Left lung (tissue), 14 donors: ENCODE measurements around the gene OR1S2. TPM values are rescaled to one million over a fixed set of nuclear protein-coding genes. Genes with fewer than 3 reads are reported as not detected.
A peak's percentile ranks its signal among the peaks of the same experiment; 100 is the strongest.
"Not testable (repeated sequence)": the region's sequence is repeated elsewhere in the genome, so short reads cannot be mapped to it uniquely, and the experiment has no call there.

Source experiments
- ATAC-seq: fragments of 200-7000 bp; cut with Tn5 transposase; one replicate; pipeline ENCODE4 v1.9.1; 2020; ENCODE audit warnings: moderate library complexity
- DNase-seq, 4 donors: peaks; one replicate each; pipeline ENCODE4 v3.0.0-alpha.2; 2013 to 2020
- H3K27ac ChIP-seq, 2 donors: fragments of 200-600 bp; sonication (generic) in 1 of 2; one replicate each; pipeline versions ENCODE4 v1.5.0 to v1.8.0; 2020 to 2021
- H3K27me3 ChIP-seq, 2 donors: fragments of 200-600 bp; sonication (generic) in 1 of 2; one replicate each; pipeline versions ENCODE4 v1.5.0 to v1.8.0; 2020 to 2021
- H3K36me3 ChIP-seq, 2 donors: fragments of 200-600 bp; sonication (generic) in 1 of 2; one replicate each; pipeline versions ENCODE4 v1.5.0 to v1.8.0; 2020 to 2021
- H3K4me1 ChIP-seq, 2 donors: fragments of 200-600 bp; one replicate each; pipeline ENCODE4 v1.8.0; 2021
- H3K4me3 ChIP-seq, 2 donors: fragments of 200-600 bp; sonication (generic) in 1 of 2; one replicate each; pipeline versions ENCODE4 v1.5.0 to v1.8.0; 2020 to 2021; ENCODE audit warnings: mild to moderate bottlenecking in 1 of 2
- H3K9me3 ChIP-seq, 2 donors: fragments of 200-600 bp; sonication (generic) in 1 of 2; one replicate each; pipeline versions ENCODE4 v1.5.0 to v1.8.0; 2020 to 2021
- intact Hi-C, 2 donors: fragments of 100-400 bp; cut with DNase I; formaldehyde crosslinking; loops; one replicate each; pipeline versions ENCODE4 v1.11.2 to v1.14.2; 2022
- long read RNA-seq, 12 donors: library from polyadenylated mRNA in 2 of 12; unstranded in 2 of 12; transcript quantifications; one replicate each; pipeline ENCODE4 v2.0.0 and lab custom pipeline, GENCODE V29; 2019 to 2026
- polyA plus RNA-seq, 6 donors: library from polyadenylated mRNA; unstranded; fragments of 120-200 nt; gene quantifications; one replicate each; pipeline ENCODE4 v1.2.1, GENCODE V29; 2013; ENCODE audit not compliant: insufficient read length in 6 of 6
- total RNA-seq, 2 donors: library from RNA; stranded (reverse); fragmentation: NEBNext Ultra II Directional; extraction: Animal tissue kit (Norgen Biotek cat#: 25700); gene quantifications; one replicate each; pipeline ENCODE4 v1.2.1, GENCODE V29; 2021
- TF ChIP-seq, protein P1 (sequence below), 2 donors: fragments of 200-600 bp; sonication (generic) in 1 of 2; IDR thresholded peaks; one replicate each; pipeline versions ENCODE4 v1.5.0 to v1.8.0; 2021; ENCODE audit warnings: antibody characterized with exemption in 2 of 2
- donor health status: DM: no; HTN: yes; CAD: no.
- donor health status: DM: no; HTN: no; CAD: no.

Gene OR1S2, protein sequence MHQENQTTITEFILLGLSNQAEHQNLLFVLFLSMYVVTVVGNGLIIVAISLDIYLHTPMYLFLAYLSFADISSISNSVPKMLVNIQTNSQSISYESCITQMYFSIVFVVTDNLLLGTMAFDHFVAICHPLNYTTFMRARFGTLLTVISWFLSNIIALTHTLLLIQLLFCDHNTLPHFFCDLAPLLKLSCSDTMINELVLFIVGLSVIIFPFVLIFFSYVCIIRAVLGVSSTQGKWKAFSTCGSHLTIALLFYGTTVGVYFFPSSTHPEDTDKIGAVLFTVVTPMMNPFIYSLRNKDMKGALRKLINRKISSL
- total RNA-seq: not detected
- polyA plus RNA-seq: not detected
- long read RNA-seq, donor 1: 0 reads
- long read RNA-seq, donor 2: 0 reads
- long read RNA-seq, donor 3: 0 reads
- long read RNA-seq, donor 4: 0 reads
- long read RNA-seq, donor 5: 0 reads
- long read RNA-seq, donor 6: 0 reads
- long read RNA-seq, donor 7: 0 reads
- long read RNA-seq, donor 8: 0 reads
- long read RNA-seq, donor 9: 0 reads
- long read RNA-seq, donor 10: 0 reads
- long read RNA-seq, donor 11: 0 reads
- long read RNA-seq, donor 12: 0 reads

- intact Hi-C loops: no loop called here
- no peaks in the 10 kb centered on the region for H3K36me3 ChIP-seq
- no peaks in the 10 kb centered on the region for H3K9me3 ChIP-seq
- no peak within 1 kb of the TSS for H3K4me3 ChIP-seq
- no peak for DNase-seq
- no peaks in the 10 kb centered on the region for H3K27me3 ChIP-seq
- no peak for ATAC-seq
- TF ChIP-seq, protein P1, sequence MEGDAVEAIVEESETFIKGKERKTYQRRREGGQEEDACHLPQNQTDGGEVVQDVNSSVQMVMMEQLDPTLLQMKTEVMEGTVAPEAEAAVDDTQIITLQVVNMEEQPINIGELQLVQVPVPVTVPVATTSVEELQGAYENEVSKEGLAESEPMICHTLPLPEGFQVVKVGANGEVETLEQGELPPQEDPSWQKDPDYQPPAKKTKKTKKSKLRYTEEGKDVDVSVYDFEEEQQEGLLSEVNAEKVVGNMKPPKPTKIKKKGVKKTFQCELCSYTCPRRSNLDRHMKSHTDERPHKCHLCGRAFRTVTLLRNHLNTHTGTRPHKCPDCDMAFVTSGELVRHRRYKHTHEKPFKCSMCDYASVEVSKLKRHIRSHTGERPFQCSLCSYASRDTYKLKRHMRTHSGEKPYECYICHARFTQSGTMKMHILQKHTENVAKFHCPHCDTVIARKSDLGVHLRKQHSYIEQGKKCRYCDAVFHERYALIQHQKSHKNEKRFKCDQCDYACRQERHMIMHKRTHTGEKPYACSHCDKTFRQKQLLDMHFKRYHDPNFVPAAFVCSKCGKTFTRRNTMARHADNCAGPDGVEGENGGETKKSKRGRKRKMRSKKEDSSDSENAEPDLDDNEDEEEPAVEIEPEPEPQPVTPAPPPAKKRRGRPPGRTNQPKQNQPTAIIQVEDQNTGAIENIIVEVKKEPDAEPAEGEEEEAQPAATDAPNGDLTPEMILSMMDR (IDR thresholded peaks at IDR 0.05): no peak
- H3K27ac ChIP-seq: no peak within 1 kb of the TSS
- H3K4me1 ChIP-seq: no peaks in the 10 kb centered on the region
Observed at GRCh38 chr11:58204042-58204441, at the start of gene OR1S2. TSS of gene OR1S2 (minus strand) at chr11:58204142. CDS start at chr11:58204142, 0 bp downstream.

- Histone ChIP-seq H3K4me3 (no peak overlapping the region), H3K27ac (no peak overlapping the region), H3K36me3 (no peaks in the 10 kb centered on the region), H3K9me3 (peaks cover 0 to 27% of the 10 kb centered on the region in 2 donors), H3K27me3 (no peaks in the 10 kb centered on the region), H3K4me1 (no peaks in the 10 kb centered on the region)
- no peak for DNase-seq
- intact Hi-C loops: no loop called here
- TF ChIP-seq, protein P1 (IDR thresholded peaks at IDR 0.05): no peak
- no peak for ATAC-seq
Observed at GRCh38 chr11:58243954-58244353, 40.0 kb upstream of the OR1S2 start.

DNA sequence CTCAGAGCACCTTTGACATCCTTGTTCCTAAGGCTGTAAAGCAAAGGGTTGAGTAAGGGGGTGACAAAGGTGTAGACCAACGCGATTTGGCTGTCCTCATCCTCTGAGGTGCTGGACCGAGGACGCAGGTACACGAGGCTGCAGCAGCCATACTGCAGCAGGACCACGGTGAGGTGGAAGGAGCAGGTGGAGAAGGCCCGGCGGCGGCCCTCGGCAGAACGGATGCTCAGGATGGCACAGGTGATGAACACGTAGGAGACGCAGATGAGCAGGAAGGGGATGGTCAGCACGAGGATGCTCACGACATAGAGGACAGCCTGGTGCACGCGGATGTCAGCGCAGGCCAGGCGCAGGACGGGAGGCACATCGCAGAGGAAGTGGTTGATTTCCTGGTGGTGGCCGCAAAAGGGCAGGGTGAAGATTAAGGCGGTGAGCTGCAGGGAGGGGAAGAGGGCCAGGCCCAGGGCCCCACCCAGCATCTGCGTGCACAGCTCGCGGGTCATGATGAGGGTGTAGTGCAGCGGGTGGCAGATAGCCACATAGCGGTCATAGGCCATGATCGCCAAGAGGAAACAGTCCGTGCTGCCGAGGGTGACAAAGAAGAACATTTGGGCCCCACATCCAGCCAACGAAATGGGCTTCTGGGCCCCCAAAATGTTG is 24.1 kb upstream of the OR1S2 start:
- TF ChIP-seq, protein P1 (IDR thresholded peaks at IDR 0.05): no peak
- ATAC-seq (no peak), DNase-seq (peak in 1 of 4 donors; percentile 65)
- Histone ChIP-seq H3K27me3 (no peaks in the 10 kb centered on the region), H3K4me3 (no peak overlapping the region), H3K27ac (no peak overlapping the region), H3K36me3 (no peaks in the 10 kb centered on the region), H3K9me3 (no peaks in the 10 kb centered on the region), H3K4me1 (no peaks in the 10 kb centered on the region)
- intact Hi-C loops: no loop called here

DNA sequence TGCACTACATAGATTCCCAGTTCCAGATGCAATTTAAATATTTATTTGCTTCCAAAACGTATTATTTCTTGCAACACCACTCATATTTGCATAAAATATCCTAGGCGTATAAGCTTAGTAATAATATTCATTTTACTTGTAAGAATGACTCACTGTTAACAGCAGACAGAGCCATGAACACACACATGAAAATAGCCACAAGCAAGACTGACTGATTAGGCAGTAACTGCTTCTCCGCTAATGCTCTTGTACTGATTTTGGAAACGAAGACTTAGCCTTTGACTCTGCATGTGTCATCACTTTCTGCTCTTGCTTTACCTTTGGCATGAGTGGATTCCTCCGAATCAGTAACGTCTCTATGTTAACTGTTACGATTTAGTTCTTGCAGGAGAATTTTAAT is 18.8 kb upstream of the OR1S2 start:
- no peaks in the 10 kb centered on the region for H3K27me3 ChIP-seq
- no peaks in the 10 kb centered on the region for H3K36me3 ChIP-seq
- TF ChIP-seq, protein P1 (IDR thresholded peaks at IDR 0.05): no peak
- H3K9me3 ChIP-seq: no peaks in the 10 kb centered on the region
- H3K4me1 ChIP-seq: no peaks in the 10 kb centered on the region
- DNase-seq (no peak), ATAC-seq (no peak)
- H3K27ac ChIP-seq: no peak overlapping the region
- intact Hi-C loops: no loop called here
- H3K4me3 ChIP-seq: no peak overlapping the region

- DNase-seq (no peak), ATAC-seq (no peak)
- Histone ChIP-seq H3K36me3 (no peaks in the 10 kb centered on the region), H3K4me3 (no peak overlapping the region), H3K27me3 (no peaks in the 10 kb centered on the region), H3K9me3 (no peaks in the 10 kb centered on the region), H3K4me1 (no peaks in the 10 kb centered on the region), H3K27ac (no peak overlapping the region)
- intact Hi-C loops: no loop called here
- TF ChIP-seq, protein P1 (IDR thresholded peaks at IDR 0.05): no peak
Observed at GRCh38 chr11:58216476-58216875, 12.5 kb upstream of the OR1S2 start.

DNA sequence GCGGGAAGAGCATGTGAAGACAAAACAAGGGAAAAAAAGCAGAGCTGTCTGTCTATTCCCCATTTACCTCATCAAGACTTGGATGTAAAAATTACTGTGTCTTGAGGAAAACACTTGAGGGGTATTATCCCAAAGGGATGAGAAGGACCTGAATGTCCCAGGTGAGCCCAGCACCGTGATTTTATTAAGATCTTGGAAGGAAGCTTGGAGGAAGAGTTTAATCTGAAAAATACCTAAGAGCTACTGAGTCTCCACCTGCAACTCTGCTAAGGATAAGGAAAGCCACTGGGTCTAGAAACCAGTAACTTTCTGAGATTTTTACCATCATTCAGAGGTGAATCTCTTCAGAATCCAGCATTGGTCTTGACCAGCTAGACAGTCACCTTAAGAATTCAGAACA is 8.5 kb upstream of the OR1S2 start, which contains the start of gene OR1S1:
TSS of gene OR1S1 (plus strand) at position 301 of the 400 bp plus-strand sequence.
- DNase-seq, intact Hi-C loops, H3K27me3 ChIP-seq, ATAC-seq, H3K36me3 ChIP-seq, H3K9me3 ChIP-seq, H3K4me3 ChIP-seq, H3K27ac ChIP-seq, H3K4me1 ChIP-seq: not testable (repeated sequence)
